ENCODE data around the gene GATA2.

GATA2 gene

DNA sequence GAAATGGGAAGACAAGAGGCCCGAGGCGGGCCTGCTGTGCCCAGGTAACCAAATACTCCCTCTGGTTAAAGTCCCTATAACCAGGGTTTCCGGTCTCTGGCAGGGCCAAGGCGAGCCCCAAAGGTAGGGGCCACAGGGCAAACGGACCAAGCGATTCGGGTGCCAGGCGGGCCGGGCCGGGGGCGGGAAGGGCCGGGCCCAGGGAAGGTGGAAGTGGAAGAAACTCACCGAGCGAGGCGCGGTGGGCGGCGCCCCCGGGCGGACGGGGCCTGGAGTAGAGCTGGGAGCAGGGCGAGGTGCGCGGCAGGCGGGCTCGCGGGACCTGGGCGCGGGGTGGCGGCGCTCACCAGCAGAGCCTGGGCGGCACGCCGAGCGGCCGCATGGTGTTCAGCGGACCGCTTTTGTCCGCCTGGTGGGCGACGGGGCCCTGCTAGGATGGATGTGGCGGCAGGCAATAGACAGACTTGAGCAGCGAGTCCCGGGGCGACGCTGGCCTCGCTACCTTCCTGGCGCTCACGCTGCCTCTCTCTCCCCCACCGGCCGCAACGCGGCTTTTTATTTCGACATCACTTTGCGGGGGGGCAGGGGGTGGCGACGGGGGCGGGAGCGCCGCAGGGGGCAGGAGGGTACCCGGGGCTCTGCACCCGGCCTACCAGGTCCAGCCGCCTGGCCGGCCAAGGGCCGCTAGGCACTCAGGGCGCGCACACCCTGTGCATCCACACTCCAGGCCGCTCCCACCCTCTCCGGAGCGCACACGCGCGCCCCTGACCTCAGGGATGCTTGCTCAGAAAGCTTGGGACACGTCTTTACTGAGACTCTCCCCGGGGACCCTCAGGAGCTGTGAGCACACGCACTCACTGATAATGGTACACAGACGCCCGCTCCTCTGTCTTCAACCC is at the start of gene GATA2:
Gene GATA2, minus strand, starts transcription at position 531 of the 899 bp plus-strand sequence. CDS start 6,170 bp downstream, outside the sequence.
- TF ChIP-seq, protein P1, sequence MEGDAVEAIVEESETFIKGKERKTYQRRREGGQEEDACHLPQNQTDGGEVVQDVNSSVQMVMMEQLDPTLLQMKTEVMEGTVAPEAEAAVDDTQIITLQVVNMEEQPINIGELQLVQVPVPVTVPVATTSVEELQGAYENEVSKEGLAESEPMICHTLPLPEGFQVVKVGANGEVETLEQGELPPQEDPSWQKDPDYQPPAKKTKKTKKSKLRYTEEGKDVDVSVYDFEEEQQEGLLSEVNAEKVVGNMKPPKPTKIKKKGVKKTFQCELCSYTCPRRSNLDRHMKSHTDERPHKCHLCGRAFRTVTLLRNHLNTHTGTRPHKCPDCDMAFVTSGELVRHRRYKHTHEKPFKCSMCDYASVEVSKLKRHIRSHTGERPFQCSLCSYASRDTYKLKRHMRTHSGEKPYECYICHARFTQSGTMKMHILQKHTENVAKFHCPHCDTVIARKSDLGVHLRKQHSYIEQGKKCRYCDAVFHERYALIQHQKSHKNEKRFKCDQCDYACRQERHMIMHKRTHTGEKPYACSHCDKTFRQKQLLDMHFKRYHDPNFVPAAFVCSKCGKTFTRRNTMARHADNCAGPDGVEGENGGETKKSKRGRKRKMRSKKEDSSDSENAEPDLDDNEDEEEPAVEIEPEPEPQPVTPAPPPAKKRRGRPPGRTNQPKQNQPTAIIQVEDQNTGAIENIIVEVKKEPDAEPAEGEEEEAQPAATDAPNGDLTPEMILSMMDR (IDR thresholded peaks at IDR 0.05; ENCODE audit: extremely low read depth, insufficient read depth, missing control alignments), result no peak
- in situ Hi-C loops (cut with MboI; ENCODE audit: low pct_unique_long_range_greater_than_20kb, low sequenced_read_pairs, unreplicated experiment), result loop anchor here (25.0 kb wide), 1 partner anchor 406 kb away; no protein-coding TSS in a partner anchor
- no peak for DNase-seq (ENCODE audit: low spot score)

DNA sequence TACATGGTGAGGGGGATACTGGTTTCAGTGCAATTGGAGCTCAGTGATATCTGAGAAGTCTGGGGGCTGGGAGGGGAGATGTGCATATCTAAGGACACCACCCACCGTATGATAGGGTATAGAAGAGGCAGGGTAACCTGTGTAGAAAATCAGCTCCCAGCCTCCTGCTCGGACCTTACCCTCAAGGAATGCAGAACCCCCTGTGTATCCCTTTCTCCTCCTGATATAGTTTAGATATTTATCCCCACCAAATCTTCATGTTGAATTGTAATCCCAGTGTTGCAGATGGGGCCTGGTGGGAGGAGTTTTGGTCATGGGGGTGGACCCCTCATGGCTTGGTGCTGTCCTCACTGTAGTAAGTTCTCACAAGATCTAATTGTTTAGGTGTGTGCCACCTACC is 48.2 kb upstream of the GATA2 start:
- in situ Hi-C loops (cut with MboI; ENCODE audit: low pct_unique_long_range_greater_than_20kb, low sequenced_read_pairs, unreplicated experiment), result no loop called here
- no peak for DNase-seq (ENCODE audit: low spot score)
- TF ChIP-seq, protein P1 (IDR thresholded peaks at IDR 0.05; ENCODE audit: extremely low read depth, insufficient read depth, missing control alignments), result no peak

DNA sequence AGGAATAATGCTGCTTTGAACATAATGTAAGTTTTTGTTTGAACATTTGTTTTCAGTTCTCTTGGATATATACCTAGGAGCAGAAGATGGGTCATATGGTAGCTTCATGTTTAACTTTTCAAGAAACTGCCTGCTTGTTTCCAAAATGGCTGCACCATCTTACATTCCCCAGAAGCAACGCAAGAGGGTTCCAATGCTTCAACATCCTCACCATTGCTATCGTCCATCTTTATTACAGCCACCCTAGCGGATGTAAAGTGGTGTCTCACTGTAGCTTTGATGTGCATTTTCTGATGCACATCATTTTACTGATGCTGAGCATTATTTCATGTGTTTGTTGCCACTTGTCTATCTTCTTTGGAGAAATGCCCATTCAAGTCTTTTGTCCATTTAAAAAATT is 46.4 kb upstream of the GATA2 start:
- TF ChIP-seq, protein P1 (IDR thresholded peaks at IDR 0.05; ENCODE audit: extremely low read depth, insufficient read depth, missing control alignments), result no peak
- in situ Hi-C loops (cut with MboI; ENCODE audit: low pct_unique_long_range_greater_than_20kb, low sequenced_read_pairs, unreplicated experiment), result no loop called here
- DNase-seq (ENCODE audit: low spot score), result no peak

DNA sequence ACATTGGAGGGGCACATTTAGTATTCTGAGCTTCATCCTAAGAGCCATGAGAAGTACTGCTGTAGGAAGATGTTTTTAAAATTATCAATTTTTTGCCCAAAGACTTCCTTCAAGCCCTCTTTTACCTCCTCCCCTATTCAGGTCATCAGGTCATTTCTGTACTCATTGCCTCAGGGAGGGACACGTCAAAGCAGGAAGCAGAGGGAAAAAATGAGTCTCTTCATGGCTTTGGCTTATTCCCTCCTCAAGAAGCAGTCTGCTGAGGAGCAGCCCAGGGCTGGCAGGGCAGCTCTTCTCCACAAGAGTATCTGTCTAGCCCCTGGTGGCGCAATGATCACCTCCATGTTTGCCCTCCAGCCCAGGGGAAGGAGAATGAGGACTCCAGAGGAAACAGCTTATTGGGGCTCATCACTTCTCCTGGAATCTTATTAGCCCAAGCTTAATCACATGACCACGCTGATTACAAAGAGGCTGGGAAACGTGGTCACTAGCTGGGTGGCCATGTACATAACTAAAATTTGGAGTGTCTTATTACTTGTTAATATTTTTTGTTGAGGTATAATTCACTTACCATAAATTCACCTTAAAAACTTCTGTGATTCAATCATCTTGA is 44.2 kb upstream of the GATA2 start:
- TF ChIP-seq, protein P1 (IDR thresholded peaks at IDR 0.05; ENCODE audit: extremely low read depth, insufficient read depth, missing control alignments), result no peak
- no peak for DNase-seq (ENCODE audit: low spot score)
- in situ Hi-C loops (cut with MboI; ENCODE audit: low pct_unique_long_range_greater_than_20kb, low sequenced_read_pairs, unreplicated experiment), result no loop called here

DNA sequence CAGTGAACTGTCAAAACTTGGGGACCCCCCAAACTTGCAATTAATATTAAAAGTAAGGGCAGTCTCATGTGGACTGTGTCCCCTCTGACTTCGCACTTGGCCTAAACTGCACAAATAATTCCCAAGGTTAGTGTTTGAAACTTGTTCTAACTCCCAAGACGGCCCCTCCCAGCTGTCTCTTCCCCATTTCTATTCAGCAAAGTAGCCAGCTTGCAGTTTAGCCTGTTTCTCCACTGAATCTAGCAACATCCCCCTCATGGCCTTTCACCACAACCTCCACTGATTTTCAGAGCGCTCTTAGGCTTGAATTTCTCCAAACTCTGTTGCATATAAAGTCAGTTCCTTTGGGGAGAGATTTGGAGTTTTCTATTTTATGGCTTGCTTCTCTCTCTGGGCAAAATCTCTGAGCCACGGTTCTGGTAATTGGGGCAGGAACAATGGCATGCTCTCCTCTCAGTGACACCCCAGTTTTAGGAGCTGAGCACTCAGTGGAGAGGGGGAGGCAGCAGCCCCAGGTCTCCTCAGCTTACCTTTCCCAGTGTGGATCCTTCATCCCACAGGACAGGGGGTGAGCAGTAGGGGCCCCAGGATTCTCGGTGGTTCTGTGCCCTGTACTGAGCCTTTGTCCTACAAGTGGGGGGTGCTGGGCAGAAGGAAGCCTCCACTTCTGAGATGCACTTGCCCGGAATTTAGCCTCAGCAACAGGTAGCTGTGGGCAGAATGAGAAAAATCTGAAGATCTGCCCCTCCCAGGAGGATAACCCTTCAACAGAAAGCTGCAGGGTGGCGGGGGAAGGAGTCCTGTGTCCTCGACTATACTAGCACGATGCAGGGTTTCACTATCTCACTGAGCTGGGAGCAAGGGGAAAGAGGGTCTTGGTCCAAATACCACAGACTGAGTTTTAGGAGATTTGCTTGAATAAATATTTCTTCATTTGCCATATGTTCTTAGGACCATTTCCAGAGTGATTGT is 39.3 kb upstream of the GATA2 start:
- no peak for DNase-seq (ENCODE audit: low spot score)
- TF ChIP-seq, protein P1 (IDR thresholded peaks at IDR 0.05; ENCODE audit: extremely low read depth, insufficient read depth, missing control alignments), result no peak
- in situ Hi-C loops (cut with MboI; ENCODE audit: low pct_unique_long_range_greater_than_20kb, low sequenced_read_pairs, unreplicated experiment), result no loop called here

Measured in GM13977 (cell line).